ENCODE measurements around the gene THSD4. TPM values are rescaled to one million over a fixed set of nuclear protein-coding genes. Genes with fewer than 3 reads are reported as not detected.

THSD4 gene
- total RNA-seq, 1 donor from 2014 or later, result 73.5 TPM

GRCh38 chr15:71273731-71274447 lies 158.6 kb downstream of the THSD4 start:
- TF ChIP-seq, protein P1, sequence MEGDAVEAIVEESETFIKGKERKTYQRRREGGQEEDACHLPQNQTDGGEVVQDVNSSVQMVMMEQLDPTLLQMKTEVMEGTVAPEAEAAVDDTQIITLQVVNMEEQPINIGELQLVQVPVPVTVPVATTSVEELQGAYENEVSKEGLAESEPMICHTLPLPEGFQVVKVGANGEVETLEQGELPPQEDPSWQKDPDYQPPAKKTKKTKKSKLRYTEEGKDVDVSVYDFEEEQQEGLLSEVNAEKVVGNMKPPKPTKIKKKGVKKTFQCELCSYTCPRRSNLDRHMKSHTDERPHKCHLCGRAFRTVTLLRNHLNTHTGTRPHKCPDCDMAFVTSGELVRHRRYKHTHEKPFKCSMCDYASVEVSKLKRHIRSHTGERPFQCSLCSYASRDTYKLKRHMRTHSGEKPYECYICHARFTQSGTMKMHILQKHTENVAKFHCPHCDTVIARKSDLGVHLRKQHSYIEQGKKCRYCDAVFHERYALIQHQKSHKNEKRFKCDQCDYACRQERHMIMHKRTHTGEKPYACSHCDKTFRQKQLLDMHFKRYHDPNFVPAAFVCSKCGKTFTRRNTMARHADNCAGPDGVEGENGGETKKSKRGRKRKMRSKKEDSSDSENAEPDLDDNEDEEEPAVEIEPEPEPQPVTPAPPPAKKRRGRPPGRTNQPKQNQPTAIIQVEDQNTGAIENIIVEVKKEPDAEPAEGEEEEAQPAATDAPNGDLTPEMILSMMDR (conservative IDR thresholded peaks at IDR 0.05; ENCODE audit: low read depth, low read length), result no peak
- no peak overlapping the region for H3K4me3 ChIP-seq (ENCODE audit: low read depth, low read length)
- DNase-seq (ENCODE audit: low read depth), result no peak

GRCh38 chr15:71274448-71274798 lies 159.2 kb downstream of the THSD4 start:
- H3K4me3 ChIP-seq (ENCODE audit: low read depth, low read length), result no peak overlapping the region
- TF ChIP-seq, protein P1 (conservative IDR thresholded peaks at IDR 0.05; ENCODE audit: low read depth, low read length), result no peak
- DNase-seq (ENCODE audit: low read depth), result no peak

- TF ChIP-seq, protein P1 (conservative IDR thresholded peaks at IDR 0.05; ENCODE audit: low read depth, low read length), result no peak
Observed at GRCh38 chr15:71275098-71275497, 159.8 kb downstream of the THSD4 start.

DNA sequence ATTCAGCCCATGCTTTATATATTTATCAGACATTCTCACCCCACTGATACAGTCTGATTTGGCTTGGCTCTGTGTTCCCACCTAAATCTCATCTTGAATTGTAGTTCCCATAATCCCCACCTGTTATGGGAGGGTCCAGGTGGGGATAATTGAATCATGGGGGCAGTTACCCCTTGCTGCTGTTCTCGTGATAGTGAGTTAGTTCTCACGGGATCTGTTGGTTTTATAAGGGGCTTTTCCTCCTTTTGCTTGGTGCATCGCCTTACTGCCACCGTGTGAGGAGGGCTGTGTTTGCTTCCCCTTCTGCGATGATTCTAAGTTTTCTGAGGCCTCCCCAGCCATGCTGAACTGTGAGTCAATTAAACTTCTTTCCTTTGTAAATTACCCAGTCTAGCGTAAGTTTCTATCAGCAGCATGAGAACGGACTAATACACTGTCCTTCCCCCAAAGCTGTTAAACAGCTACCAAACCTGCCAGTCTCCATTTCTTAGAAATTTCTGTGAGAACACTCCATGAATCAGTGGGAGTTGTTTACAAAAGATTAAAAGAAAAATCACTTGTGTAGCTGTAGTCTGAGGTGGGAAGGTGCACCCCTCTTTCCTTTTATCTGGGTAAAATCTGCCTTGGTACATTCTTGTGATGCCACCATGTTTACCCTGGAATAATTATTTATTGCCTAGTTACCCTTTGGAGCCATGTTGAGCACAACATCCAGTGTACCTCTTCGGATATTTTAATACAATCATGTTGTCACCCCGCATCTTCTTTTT lies 160.5 kb downstream of the THSD4 start:
- TF ChIP-seq, protein P1 (conservative IDR thresholded peaks at IDR 0.05; ENCODE audit: low read depth, low read length), result no peak
- H3K4me3 ChIP-seq (ENCODE audit: low read depth, low read length), result no peak overlapping the region
- no peak for DNase-seq (ENCODE audit: low read depth)

More at GRCh38 chr15:71275098-71275497, 159.8 kb downstream of the THSD4 start:
- no peak for DNase-seq (ENCODE audit: low read depth)
- no peak overlapping the region for H3K4me3 ChIP-seq (ENCODE audit: low read depth, low read length)

- TF ChIP-seq, protein P1 (conservative IDR thresholded peaks at IDR 0.05; ENCODE audit: low read depth, low read length), result no peak
- DNase-seq (ENCODE audit: low read depth), result no peak
- H3K4me3 ChIP-seq (ENCODE audit: low read depth, low read length), result no peak overlapping the region
Observed at GRCh38 chr15:71276336-71276665, 161.0 kb downstream of the THSD4 start.

GRCh38 chr15:71278989-71279756 lies 163.9 kb downstream of the THSD4 start:
- TF ChIP-seq, protein P1 (conservative IDR thresholded peaks at IDR 0.05; ENCODE audit: low read depth, low read length), result no peak
- no peak overlapping the region for H3K4me3 ChIP-seq (ENCODE audit: low read depth, low read length)
- peak; percentile 29 for DNase-seq (ENCODE audit: low read depth)

All from epithelial cell of proximal tubule (primary cell).